K562 (cell line): ENCODE measurements around the gene RHBDD1. TPM values are rescaled to one million over a fixed set of nuclear protein-coding genes. Genes with fewer than 3 reads are reported as not detected.

Source experiments
- ATAC-seq: fragments of 200-7000 bp; cut with Tn5 transposase; 3 replicates; pipeline ENCODE4 v1.9.1; 2020; ENCODE audit warnings: moderate library complexity
- BruUV-seq: library from RNA; stranded (reverse); fragments of 400-500 nt; replicated peaks from 2 replicates; lab custom pipeline; 2021; lab: Mats Ljungman, UMichigan
- CTCF ChIA-PET: fragments of 300-600 bp; formaldehyde crosslinking; extraction: SDS; loops from one replicate; lab custom pipeline; 2021; ENCODE audit warnings: low intra/inter-chr PET ratio; lab: Yijun Ruan, JAX
- POLR2A ChIA-PET: fragments of 300-600, 350-650 bp; sonication (Branson Sonifier 250); formaldehyde crosslinking; extraction: SDS; loops from one replicate; lab custom pipeline; 2021; ENCODE audit warnings: antibody characterized with exemption, inconsistent platforms; lab: Yijun Ruan, JAX
- DNase-seq, 4 experiments: peaks; one replicate each; pipeline versions ENCODE4 v3.0.0 to v3.0.0-alpha.2; 2011 to 2018; ENCODE audit warnings: low spot score in 3 of 4, mixed read lengths in 3 of 4; ENCODE audit errors: extremely low read depth in 1 of 4
- FAIRE-seq: peaks from 2 replicates; lab custom pipeline; 2011; peaks lifted over from hg19 to GRCh38; lab: Jason Lieb, UNC
- H2AFZ ChIP-seq: 2 replicates; pipeline ENCODE4 v1.6.0; 2011; ENCODE audit warnings: low read depth, low read length, control low read depth, inconsistent platforms
- H3K27ac ChIP-seq: fragments of 200-600 bp; 3 replicates; pipeline ENCODE4 v1.8.0; 2011; ENCODE audit warnings: low read depth, mild to moderate bottlenecking, control low read depth, inconsistent platforms, low read length, moderate library complexity, mixed read lengths; ENCODE audit errors: extremely low read depth
- H3K27me3 ChIP-seq, 2 experiments: fragments of 300-600 bp in 1 of 2; 2 replicates in 1 of 2; 3 replicates in 1 of 2; pipeline versions ENCODE4 v1.6.0 to v1.8.0; 2011; ENCODE audit warnings: inconsistent platforms in 2 of 2, low read length in 2 of 2, mild to moderate bottlenecking in 1 of 2, mixed read lengths in 1 of 2, moderate library complexity in 1 of 2; ENCODE audit not compliant: control insufficient read depth in 2 of 2, insufficient read depth in 2 of 2
- H3K36me3 ChIP-seq: fragments of 300-600 bp; 3 replicates; pipeline ENCODE4 v1.8.0; 2011; ENCODE audit warnings: mild to moderate bottlenecking, low read length, inconsistent platforms; ENCODE audit not compliant: control insufficient read depth, insufficient read depth
- H3K4me1 ChIP-seq, 2 experiments: fragments of 200-600 bp in 1 of 2; replicated peaks in 1 of 2; 2 replicates in 1 of 2; 3 replicates in 1 of 2; pipeline versions ENCODE4 v1.5.1 to v1.8.0; 2011; ENCODE audit warnings: inconsistent platforms in 2 of 2, low read length in 2 of 2, mild to moderate bottlenecking in 1 of 2, mixed read lengths in 1 of 2, moderate library complexity in 1 of 2; ENCODE audit not compliant: control insufficient read depth in 2 of 2, insufficient read depth in 2 of 2
- H3K4me2 ChIP-seq: 2 replicates; pipeline ENCODE4 v1.6.1; 2011; ENCODE audit warnings: low read length, control low read depth, inconsistent platforms, mixed read lengths; ENCODE audit not compliant: insufficient read depth
- H3K4me3 ChIP-seq: fragments of 200-600 bp; sonication (generic), shearing (Covaris generic); 2 replicates; pipeline ENCODE4 v1.5.1; 2016; ENCODE audit warnings: control low read depth, inconsistent platforms
- H3K79me2 ChIP-seq: fragments of 200-600 bp; 3 replicates; pipeline ENCODE4 v1.8.0; 2011; ENCODE audit warnings: low read length, inconsistent platforms; ENCODE audit not compliant: control insufficient read depth, insufficient read depth
- H3K9ac ChIP-seq, 2 experiments: 2 replicates each; pipeline versions ENCODE4 v1.6.0 to v1.6.1; 2011; ENCODE audit warnings: low read depth in 2 of 2, low read length in 2 of 2, control low read depth in 1 of 2, inconsistent platforms in 1 of 2, mild to moderate bottlenecking in 1 of 2, mixed read lengths in 1 of 2; ENCODE audit not compliant: insufficient read depth in 1 of 2
- H3K9me1 ChIP-seq: one replicate; pipeline ENCODE4 v1.6.0; 2011; ENCODE audit warnings: inconsistent platforms, mild to moderate bottlenecking, low read length, moderate library complexity; ENCODE audit not compliant: control insufficient read depth, insufficient read depth
- H3K9me3 ChIP-seq: replicated peaks from 2 replicates; pipeline ENCODE4 v1.5.1; 2011; ENCODE audit warnings: low read depth, low read length, inconsistent platforms; ENCODE audit not compliant: control insufficient read depth, insufficient read depth
- H4K20me1 ChIP-seq: replicated peaks from 2 replicates; pipeline ENCODE4 v1.6.1; 2011; ENCODE audit warnings: low read length, inconsistent platforms, mixed read lengths; ENCODE audit not compliant: control insufficient read depth, insufficient read depth
- KDM2B ChIP-seq: fragments of 250-450 bp; sonication (Bioruptor Pico); IDR thresholded peaks from 2 replicates; pipeline ENCODE4 v1.8.0; 2021; ENCODE audit warnings: mild to moderate bottlenecking, moderate library complexity
- NBN ChIP-seq: fragments of 450-650 bp; IDR thresholded peaks from 2 replicates; pipeline ENCODE4 v1.6.1; 2016; ENCODE audit warnings: low read depth, mild to moderate bottlenecking
- TAF9B ChIP-seq: fragments of 450-650 bp; IDR thresholded peaks from 2 replicates; pipeline ENCODE4 v1.6.1; 2018; ENCODE audit warnings: mild to moderate bottlenecking; ENCODE audit not compliant: partially characterized antibody
- ZKSCAN1 ChIP-seq: fragments of 150-350 bp; IDR thresholded peaks from 2 replicates; pipeline ENCODE4 v1.6.1; 2016; ENCODE audit warnings: low read depth, low read length
- ZNF764 ChIP-seq: fragments of 250-450 bp; sonication (Bioruptor Pico); IDR thresholded peaks from 2 replicates; pipeline ENCODE4 v1.4.0; 2020; ENCODE audit warnings: low read depth, mild to moderate bottlenecking, moderate library complexity
- WGBS: fragments of 100-300 bp; shearing (Covaris generic); methylation state at CpG from one replicate; pipeline ENCODE4 v1.1.6; 2016; ENCODE audit warnings: low coverage, mixed read lengths; ENCODE audit not compliant: insufficient coverage; ENCODE audit errors: missing lambda C conversion rate; 5-methylcytosine and 5-hydroxymethylcytosine counted together
- in situ Hi-C: fragments of 300-500 bp; cut with MboI; formaldehyde crosslinking; loops from 4 replicates; pipeline ENCODE4 v1.15.0; 2018; ENCODE audit warnings: inconsistent platforms, mixed read lengths
- intact Hi-C: fragments of 100-400 bp; cut with micrococcal nuclease; formaldehyde crosslinking; loops from 2 replicates; pipeline ENCODE4 v1.14.2; 2022
- polyA plus RNA-seq, 8 experiments: library from polyadenylated mRNA; depleted of rRNA in 4 of 8; stranded (reverse) in 5 of 8; unstranded in 3 of 8; fragments of >200 nt; fragmentation: Nextera tagmentation in 2 of 8; fragmentation: Illumina TruSeq in 1 of 8; extraction: Ambion mirVana in 2 of 8; extraction: Trizol in 1 of 8; gene quantifications; 2 replicates each; pipeline versions ENCODE4 v1.2.1 to v1.2.3, GENCODE V29; 2011 to 2014; ENCODE audit warnings: inconsistent platforms in 1 of 8, missing spikeins in 1 of 8
- total RNA-seq, 7 experiments: library from RNA; depleted of rRNA in 6 of 7; stranded (reverse); fragments of >200 nt in 6 of 7; fragmentation: Illumina TruSeq in 2 of 7; extraction: Trizol in 2 of 7; gene quantifications; 2 replicates each; pipeline versions ENCODE4 v1.2.1 to v1.2.3, GENCODE V29; 2011 to 2021; ENCODE audit warnings: low replicate concordance in 1 of 7
- TF ChIP-seq, protein P1 (sequence below): sonication (generic); formaldehyde crosslinking; IDR thresholded peaks from 2 replicates; pipeline ENCODE4 v1.8.0; 2022; ENCODE audit warnings: mild to moderate bottlenecking, low read depth, missing genetic modification reagents

RHBDD1 gene
- total and polyA plus RNA-seq, 9 of the 15 experiments (the other 6 are each of a cell fraction or from before 2014, with no cell fraction given), result 4.8 to 34.8 (median 15.6) TPM

DNA sequence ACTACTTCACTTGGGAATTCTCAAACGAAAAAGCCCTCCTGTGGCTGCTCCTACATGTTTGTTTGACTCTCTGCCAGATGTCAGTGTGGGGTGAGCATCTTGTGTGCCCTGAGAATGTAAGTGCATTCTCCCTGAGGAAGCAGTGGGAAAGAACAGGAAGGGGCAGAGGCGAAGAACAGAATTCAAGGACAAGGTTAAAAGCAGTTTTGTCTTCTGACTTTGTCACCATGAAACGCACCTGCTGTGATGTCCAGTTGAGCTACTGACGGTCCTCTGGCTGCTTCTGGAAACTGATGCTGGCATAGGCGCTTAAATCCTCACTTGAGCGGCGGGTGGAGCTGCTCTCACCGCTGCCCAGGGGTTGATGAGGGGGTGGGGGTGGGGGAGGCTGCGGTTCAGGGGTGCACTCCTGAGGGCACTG, 41.1 kb upstream of the RHBDD1 start (continued):
- TF ChIP-seq, protein P1, sequence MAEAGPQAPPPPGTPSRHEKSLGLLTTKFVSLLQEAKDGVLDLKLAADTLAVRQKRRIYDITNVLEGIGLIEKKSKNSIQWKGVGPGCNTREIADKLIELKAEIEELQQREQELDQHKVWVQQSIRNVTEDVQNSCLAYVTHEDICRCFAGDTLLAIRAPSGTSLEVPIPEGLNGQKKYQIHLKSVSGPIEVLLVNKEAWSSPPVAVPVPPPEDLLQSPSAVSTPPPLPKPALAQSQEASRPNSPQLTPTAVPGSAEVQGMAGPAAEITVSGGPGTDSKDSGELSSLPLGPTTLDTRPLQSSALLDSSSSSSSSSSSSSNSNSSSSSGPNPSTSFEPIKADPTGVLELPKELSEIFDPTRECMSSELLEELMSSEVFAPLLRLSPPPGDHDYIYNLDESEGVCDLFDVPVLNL (CRISPR knock-in tag), result no peak
- TF ChIP-seq TAF9B (no peak), ZKSCAN1 (no peak), KDM2B (CRISPR knock-in tag) (no peak), ZNF764 (no peak)

DNA sequence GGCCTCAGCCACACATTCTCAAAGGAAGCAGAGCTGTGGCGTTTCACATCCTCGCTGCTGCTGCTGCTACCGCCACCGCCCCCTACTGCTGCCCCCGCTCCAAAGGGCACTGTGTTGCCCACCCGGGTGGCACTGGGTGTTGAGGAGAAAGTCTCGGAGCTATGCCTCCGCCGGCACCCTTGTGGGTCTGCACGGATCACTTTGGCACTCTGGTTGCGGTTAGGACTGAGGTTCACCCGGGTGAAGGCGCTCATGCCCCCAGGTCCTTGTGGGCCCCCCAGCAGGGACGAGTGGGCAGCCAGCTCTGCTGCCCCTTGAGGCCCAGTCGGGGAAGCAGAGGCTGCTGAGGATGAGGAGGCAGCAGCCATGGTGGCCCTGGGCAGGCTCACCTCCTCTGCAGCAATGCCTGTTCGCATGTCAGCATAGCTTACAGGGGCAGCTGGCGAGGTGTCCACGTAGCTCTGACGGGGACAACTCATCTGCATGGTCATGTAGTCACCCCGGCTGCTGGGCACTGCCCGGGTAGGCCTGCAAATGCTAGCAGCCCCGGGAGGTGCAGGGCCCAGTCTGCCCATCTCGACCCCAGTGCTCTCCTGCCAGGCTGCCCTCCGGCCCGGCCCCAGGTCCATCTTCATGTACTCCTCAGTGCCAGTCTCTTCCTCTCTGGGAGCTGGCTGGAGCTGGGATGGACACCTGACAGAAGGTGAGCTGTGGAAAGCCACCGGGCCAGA, 40.4 kb upstream of the RHBDD1 start:
- in situ Hi-C loops, result no loop called here
- Histone ChIP-seq H3K36me3 (no peaks in the 10 kb centered on the region), H3K27ac (no peak overlapping the region), H3K9me3 (no peaks in the 10 kb centered on the region; the same call in 1 of the 2 replicates), H3K9ac (no peak overlapping the region), H3K9me1 (no peaks in the 10 kb centered on the region), H3K79me2 (no peaks in the 10 kb centered on the region), H4K20me1 (no peaks in the 10 kb centered on the region), H3K4me3 (no peak overlapping the region)
- DNase-seq (no peak), FAIRE-seq (no peak), ATAC-seq (no peak)
- BruUV-seq, result no TSS peak
- CTCF ChIA-PET, result no interaction called here
- intact Hi-C loops, result no loop called here
- TF ChIP-seq NBN, result no peak
- TF ChIP-seq, all 486 proteins: peak for 0
- POLR2A ChIA-PET, result interaction anchor here (0.6 kb wide), 1 partner anchor 51 kb away, joined by 4 read pairs; no protein-coding TSS in a partner anchor
- WGBS, result 23% methylated on average over 8 of the region's 26 CpGs
- peaks cover 0 to 5% of the 10 kb centered on the region in 2 experiments; a peak in 1 of 5 replicates for H3K27me3 ChIP-seq
- no peak overlapping the region for H2AFZ ChIP-seq
- H3K4me2 ChIP-seq, result no peak overlapping the region
- H3K4me1 ChIP-seq, result peaks cover 0 to 33% of the 10 kb centered on the region in 2 experiments; a peak in 3 of 5 replicates
